ENCODE results near the gene WSB2. TPM values are rescaled to one million over a fixed set of nuclear protein-coding genes. Genes with fewer than 3 reads are reported as not detected.

WSB2 gene
- total and polyA plus RNA-seq, 12 donors, result 50.0 to 201 (median 106) TPM

GRCh38 chr12:118034429-118035189, 26.4 kb downstream of the WSB2 start:
- Histone ChIP-seq H3K4me1 (replicated peaks in 1 of 2) (no peaks in the 10 kb centered on the region), H3K27me3 (no peaks in the 10 kb centered on the region), H3K9me3 (replicated peaks in 1 of 3) (no peaks in the 10 kb centered on the region), H3K4me3 (no peak overlapping the region), H3K36me3 (replicated peaks in 1 of 2) (peaks cover 0 to 94% of the 10 kb centered on the region in 2 donors), H3K27ac (no peak overlapping the region)
- peak in 1 of 7 donors; percentile 69 for DNase-seq
- TF ChIP-seq POLR2A (IDR thresholded peaks at IDR 0.05), result no peak
- TF ChIP-seq, protein P1, sequence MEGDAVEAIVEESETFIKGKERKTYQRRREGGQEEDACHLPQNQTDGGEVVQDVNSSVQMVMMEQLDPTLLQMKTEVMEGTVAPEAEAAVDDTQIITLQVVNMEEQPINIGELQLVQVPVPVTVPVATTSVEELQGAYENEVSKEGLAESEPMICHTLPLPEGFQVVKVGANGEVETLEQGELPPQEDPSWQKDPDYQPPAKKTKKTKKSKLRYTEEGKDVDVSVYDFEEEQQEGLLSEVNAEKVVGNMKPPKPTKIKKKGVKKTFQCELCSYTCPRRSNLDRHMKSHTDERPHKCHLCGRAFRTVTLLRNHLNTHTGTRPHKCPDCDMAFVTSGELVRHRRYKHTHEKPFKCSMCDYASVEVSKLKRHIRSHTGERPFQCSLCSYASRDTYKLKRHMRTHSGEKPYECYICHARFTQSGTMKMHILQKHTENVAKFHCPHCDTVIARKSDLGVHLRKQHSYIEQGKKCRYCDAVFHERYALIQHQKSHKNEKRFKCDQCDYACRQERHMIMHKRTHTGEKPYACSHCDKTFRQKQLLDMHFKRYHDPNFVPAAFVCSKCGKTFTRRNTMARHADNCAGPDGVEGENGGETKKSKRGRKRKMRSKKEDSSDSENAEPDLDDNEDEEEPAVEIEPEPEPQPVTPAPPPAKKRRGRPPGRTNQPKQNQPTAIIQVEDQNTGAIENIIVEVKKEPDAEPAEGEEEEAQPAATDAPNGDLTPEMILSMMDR (IDR thresholded peaks at IDR 0.05), result peak in 3 of 6 experiments; percentile 14 to 38 (median 33)
- WGBS, 4 donors, result 88 to 95% (median 91%) methylated on average over 5 of the region's 5 CpGs
- intact Hi-C loops (cut with DNase I), result no loop called here

DNA sequence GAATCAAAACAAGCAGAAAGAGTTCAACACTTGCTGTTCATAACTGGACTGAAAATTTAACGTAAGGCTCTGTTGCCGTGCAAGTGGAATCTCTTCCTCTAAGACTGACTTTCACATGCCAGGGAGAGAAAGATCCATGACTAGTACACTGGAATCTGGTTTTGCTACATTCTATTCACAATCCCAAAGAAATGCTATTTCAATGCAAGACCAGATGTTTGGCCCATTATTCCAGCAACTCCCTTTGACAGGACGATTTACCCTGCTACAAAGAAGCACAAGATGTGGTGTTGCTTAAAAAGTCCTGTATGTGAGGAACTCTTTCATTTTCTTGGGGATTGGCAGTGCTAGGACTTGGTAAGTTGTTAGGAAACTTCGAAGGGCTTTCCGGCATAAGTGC, 27.1 kb downstream of the WSB2 start:
- no peaks in the 10 kb centered on the region for H3K27me3 ChIP-seq
- H3K4me3 ChIP-seq, result no peak overlapping the region
- H3K27ac ChIP-seq, result peak overlapping the region in 1 of 5 donors; percentile 22
- DNase-seq, result no peak
- no peaks in the 10 kb centered on the region for H3K9me3 ChIP-seq (replicated peaks in 1 of 3)
- 89 to 91% (median 89%) methylated on average over 5 of the region's 5 CpGs for WGBS, 4 donors
- intact Hi-C loops (cut with DNase I), result no loop called here
- H3K36me3 ChIP-seq (replicated peaks in 1 of 2), result peaks cover 0 to 87% of the 10 kb centered on the region in 2 donors
- no peak for TF ChIP-seq POLR2A (IDR thresholded peaks at IDR 0.05)
- TF ChIP-seq, protein P1 (IDR thresholded peaks at IDR 0.05), result no peak
- no peaks in the 10 kb centered on the region for H3K4me1 ChIP-seq (replicated peaks in 1 of 2)

GRCh38 chr12:118033323-118033722, 27.7 kb downstream of the WSB2 start:
- TF ChIP-seq, protein P1 (IDR thresholded peaks at IDR 0.05), result no peak
- TF ChIP-seq POLR2A (IDR thresholded peaks at IDR 0.05), result no peak
- intact Hi-C loops (cut with DNase I), result no loop called here
- H3K9me3 ChIP-seq (replicated peaks in 1 of 3), result no peaks in the 10 kb centered on the region
- no peak overlapping the region for H3K4me3 ChIP-seq
- no peak for DNase-seq
- peaks cover 0 to 85% of the 10 kb centered on the region in 2 donors for H3K36me3 ChIP-seq (replicated peaks in 1 of 2)
- no peaks in the 10 kb centered on the region for H3K4me1 ChIP-seq (replicated peaks in 1 of 2)
- peak overlapping the region in 1 of 5 donors; percentile 22 for H3K27ac ChIP-seq
- H3K27me3 ChIP-seq, result no peaks in the 10 kb centered on the region
- 77 to 91% (median 84%) methylated on average over 5 of the region's 5 CpGs for WGBS, 4 donors

DNA sequence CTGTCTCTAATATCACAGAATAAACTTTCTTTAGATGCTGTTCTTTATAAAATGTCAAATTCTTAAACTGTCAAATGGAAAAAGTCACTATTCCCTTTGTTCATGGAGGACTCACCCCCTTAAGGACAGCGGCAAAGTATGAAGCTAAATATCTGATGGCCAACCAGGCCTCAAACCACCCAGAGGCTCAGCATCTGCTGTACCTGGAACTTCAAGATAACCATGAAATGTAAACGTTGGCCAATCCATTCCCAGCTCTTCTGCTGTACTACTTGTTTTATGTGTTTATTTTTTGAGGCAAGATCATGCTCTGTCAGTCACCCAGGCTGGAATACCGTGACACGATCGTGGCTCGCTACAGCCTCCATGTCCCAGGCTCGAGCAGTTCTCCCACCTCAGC, 28.8 kb downstream of the WSB2 start:
- no peaks in the 10 kb centered on the region for H3K4me1 ChIP-seq (replicated peaks in 1 of 2)
- no peak overlapping the region for H3K4me3 ChIP-seq
- intact Hi-C loops (cut with DNase I), result no loop called here
- peaks cover 0 to 74% of the 10 kb centered on the region in 2 donors for H3K36me3 ChIP-seq (replicated peaks in 1 of 2)
- H3K9me3 ChIP-seq (replicated peaks in 1 of 3), result no peaks in the 10 kb centered on the region
- no peaks in the 10 kb centered on the region for H3K27me3 ChIP-seq
- no peak for DNase-seq
- no peak overlapping the region for H3K27ac ChIP-seq
- WGBS, 4 donors, result 89 to 94% (median 93%) methylated on average over 7 of the region's 7 CpGs
- TF ChIP-seq, protein P1 (IDR thresholded peaks at IDR 0.05), result no peak
- TF ChIP-seq POLR2A (IDR thresholded peaks at IDR 0.05), result no peak
